Stimulated activated CD4-positive, alpha-beta T cell treated with anti-CD3 and anti-CD28 coated beads, TNF-alpha, amount 100 ng/mL, for 48 hours (primary cell): ENCODE data around the gene C5orf15.
"Not testable (repeated sequence)": the region's sequence is repeated elsewhere in the genome, so short reads cannot be mapped to it uniquely, and the experiment has no call there.

ENCODE experiments used
- DNase-seq, 3 donors: peaks; one replicate each; pipeline ENCODE4 v3.0.0-alpha.2; 2020; ENCODE audit warnings: low read depth in 3 of 3

The C5orf15 gene

GRCh38 chr5:133962801-133963476 lies 5.5 kb downstream of the C5orf15 start:
- DNase-seq = no peak

GRCh38 chr5:133962131-133962530 lies 6.3 kb downstream of the C5orf15 start:
- no peak for DNase-seq

GRCh38 chr5:133959643-133960042 lies 8.8 kb downstream of the C5orf15 start:
- DNase-seq = no peak

GRCh38 chr5:133957591-133957990 lies 10.8 kb downstream of the C5orf15 start:
- no peak for DNase-seq

- DNase-seq = no peak
Measured at GRCh38 chr5:133957080-133957479, 11.3 kb downstream of the C5orf15 start.

GRCh38 chr5:133956196-133956595 lies 12.2 kb downstream of the C5orf15 start:
- not testable (repeated sequence) for DNase-seq

GRCh38 chr5:133953568-133954145 lies 14.8 kb downstream of the C5orf15 start:
- no peak for DNase-seq

GRCh38 chr5:133952729-133953567 lies 15.5 kb downstream of the C5orf15 start:
- DNase-seq = no peak

- no peak for DNase-seq
Measured at GRCh38 chr5:133950821-133951612, 17.4 kb downstream of the C5orf15 start.

GRCh38 chr5:133948721-133949120 lies 19.7 kb downstream of the C5orf15 start:
- no peak for DNase-seq

- DNase-seq = no peak
Measured at GRCh38 chr5:133947431-133947841, 21.0 kb downstream of the C5orf15 start.

- DNase-seq = no peak
Measured at GRCh38 chr5:133945568-133945967, 22.9 kb downstream of the C5orf15 start.

- DNase-seq = peak; percentile 28 to 38 (median 38)
Measured at GRCh38 chr5:133944263-133945185, 23.9 kb downstream of the C5orf15 start.

GRCh38 chr5:133943475-133943817 lies 25.0 kb downstream of the C5orf15 start:
- DNase-seq = no peak

GRCh38 chr5:133942614-133943474 lies 25.6 kb downstream of the C5orf15 start:
- DNase-seq = no peak

GRCh38 chr5:133941456-133942196 lies 26.8 kb downstream of the C5orf15 start:
- DNase-seq = no peak

- DNase-seq = no peak
Measured at GRCh38 chr5:133939668-133940067, 28.8 kb downstream of the C5orf15 start.

- DNase-seq = no peak
Measured at GRCh38 chr5:133938929-133939328, 29.5 kb downstream of the C5orf15 start.
